Testis (tissue), 2 donors: ENCODE results near the gene KLF3.

Source experiments
- POLR2A ChIP-seq: fragments of 450-650 bp; IDR thresholded peaks from one replicate; pipeline ENCODE4 v1.6.1; 2017; ENCODE audit warnings: antibody characterized with exemption, mild to moderate bottlenecking, moderate library complexity
- TF ChIP-seq, protein P1 (sequence below), 3 experiments: fragments of 450-650 bp in 2 of 3; fragments of 200-600 bp in 1 of 3; sonication (generic) in 1 of 3; IDR thresholded peaks; one replicate each; pipeline ENCODE4 v1.5.1; 2016 to 2019; ENCODE audit warnings: antibody characterized with exemption in 3 of 3, mild to moderate bottlenecking in 2 of 3, moderate library complexity in 1 of 3

DNA sequence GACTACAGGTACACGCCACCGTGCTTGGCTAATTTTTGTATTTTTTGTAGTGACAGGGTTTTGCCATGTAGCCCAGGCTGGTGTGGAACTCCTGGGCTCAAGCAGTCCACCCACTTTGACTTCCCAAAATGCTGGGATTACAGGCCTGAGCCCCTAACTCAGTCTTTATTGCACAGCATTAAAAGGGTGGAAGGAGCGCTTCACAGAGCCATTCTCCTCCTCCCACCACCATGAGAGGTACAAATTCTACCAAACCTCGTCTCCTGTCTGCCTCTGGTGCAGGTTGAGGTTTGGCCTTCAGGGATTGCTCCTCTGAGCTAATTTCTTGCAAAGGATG lies 66.5 kb downstream of the KLF3 start:
- TF ChIP-seq, protein P1, sequence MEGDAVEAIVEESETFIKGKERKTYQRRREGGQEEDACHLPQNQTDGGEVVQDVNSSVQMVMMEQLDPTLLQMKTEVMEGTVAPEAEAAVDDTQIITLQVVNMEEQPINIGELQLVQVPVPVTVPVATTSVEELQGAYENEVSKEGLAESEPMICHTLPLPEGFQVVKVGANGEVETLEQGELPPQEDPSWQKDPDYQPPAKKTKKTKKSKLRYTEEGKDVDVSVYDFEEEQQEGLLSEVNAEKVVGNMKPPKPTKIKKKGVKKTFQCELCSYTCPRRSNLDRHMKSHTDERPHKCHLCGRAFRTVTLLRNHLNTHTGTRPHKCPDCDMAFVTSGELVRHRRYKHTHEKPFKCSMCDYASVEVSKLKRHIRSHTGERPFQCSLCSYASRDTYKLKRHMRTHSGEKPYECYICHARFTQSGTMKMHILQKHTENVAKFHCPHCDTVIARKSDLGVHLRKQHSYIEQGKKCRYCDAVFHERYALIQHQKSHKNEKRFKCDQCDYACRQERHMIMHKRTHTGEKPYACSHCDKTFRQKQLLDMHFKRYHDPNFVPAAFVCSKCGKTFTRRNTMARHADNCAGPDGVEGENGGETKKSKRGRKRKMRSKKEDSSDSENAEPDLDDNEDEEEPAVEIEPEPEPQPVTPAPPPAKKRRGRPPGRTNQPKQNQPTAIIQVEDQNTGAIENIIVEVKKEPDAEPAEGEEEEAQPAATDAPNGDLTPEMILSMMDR (IDR thresholded peaks at IDR 0.05) = no peak
- no peak for TF ChIP-seq POLR2A
